ENCODE measurements around the gene TMEM250. TPM values are rescaled to one million over a fixed set of nuclear protein-coding genes. Genes with fewer than 3 reads are reported as not detected.
A peak's percentile ranks its signal among the peaks of the same experiment; 100 is the strongest.

TMEM250 gene
- total RNA-seq, 1 donor from 2014 or later, result 24.0 TPM

GRCh38 chr9:136091582-136092352, 26.9 kb downstream of the TMEM250 start:
- peak overlapping the region; percentile 24 to 73 (median 56) for H3K4me3 ChIP-seq (ENCODE audit: low read length in 3 of 3)
- peaks cover 0 to 9% (median 0%) of the 10 kb centered on the region in 3 donors for H3K36me3 ChIP-seq (ENCODE audit: control insufficient read depth in 3 of 3, insufficient read depth in 3 of 3, low read length in 3 of 3)
- H3K9me3 ChIP-seq (ENCODE audit: control insufficient read depth in 3 of 3, low read length in 3 of 3), result no peaks in the 10 kb centered on the region
- H3K9ac ChIP-seq (ENCODE audit: low read depth in 1 of 3, low read length in 3 of 3), result peak overlapping the region; percentile 81 to 94 (median 94)
- H3K4me1 ChIP-seq (ENCODE audit: control insufficient read depth in 3 of 3, insufficient read depth in 3 of 3, low read length in 3 of 3), result peaks cover 72 to 80% (median 79%) of the 10 kb centered on the region in 3 donors
- H3K27me3 ChIP-seq (ENCODE audit: control insufficient read depth in 3 of 3, insufficient read depth in 3 of 3, low read length in 3 of 3), result no peaks in the 10 kb centered on the region
- peak overlapping the region; percentile 96 for H3K27ac ChIP-seq (ENCODE audit: low read depth, low read length)

- Histone ChIP-seq H3K9me3 (ENCODE audit: control insufficient read depth in 3 of 3, low read length in 3 of 3) (no peaks in the 10 kb centered on the region), H3K9ac (ENCODE audit: low read depth in 1 of 3, low read length in 3 of 3) (peak overlapping the region; percentile 81 to 94 (median 94)), H3K4me3 (ENCODE audit: low read length in 3 of 3) (peak overlapping the region; percentile 16 to 56 (median 24)), H3K27ac (ENCODE audit: low read depth, low read length) (peak overlapping the region; percentile 96), H3K36me3 (ENCODE audit: control insufficient read depth in 3 of 3, insufficient read depth in 3 of 3, low read length in 3 of 3) (peaks cover 0 to 9% (median 0%) of the 10 kb centered on the region in 3 donors), H3K4me1 (ENCODE audit: control insufficient read depth in 3 of 3, insufficient read depth in 3 of 3, low read length in 3 of 3) (peaks cover 75 to 83% (median 81%) of the 10 kb centered on the region in 3 donors), H3K27me3 (ENCODE audit: control insufficient read depth in 3 of 3, insufficient read depth in 3 of 3, low read length in 3 of 3) (no peaks in the 10 kb centered on the region)
These were observed 27.7 kb downstream of the TMEM250 start for GRCh38 chr9:136090768-136091581.

- Histone ChIP-seq H3K27ac (ENCODE audit: low read depth, low read length) (peak overlapping the region; percentile 96), H3K4me1 (ENCODE audit: control insufficient read depth in 3 of 3, insufficient read depth in 3 of 3, low read length in 3 of 3) (peaks cover 77 to 87% (median 85%) of the 10 kb centered on the region in 3 donors), H3K36me3 (ENCODE audit: control insufficient read depth in 3 of 3, insufficient read depth in 3 of 3, low read length in 3 of 3) (peaks cover 0 to 9% (median 0%) of the 10 kb centered on the region in 3 donors), H3K4me3 (ENCODE audit: low read length in 3 of 3) (no peak overlapping the region), H3K9me3 (ENCODE audit: control insufficient read depth in 3 of 3, low read length in 3 of 3) (no peaks in the 10 kb centered on the region), H3K9ac (ENCODE audit: low read depth in 1 of 3, low read length in 3 of 3) (peak overlapping the region; percentile 7 to 94 (median 94)), H3K27me3 (ENCODE audit: control insufficient read depth in 3 of 3, insufficient read depth in 3 of 3, low read length in 3 of 3) (no peaks in the 10 kb centered on the region)
These were observed 28.5 kb downstream of the TMEM250 start for GRCh38 chr9:136090056-136090735.

GRCh38 chr9:136089697-136090045, 29.0 kb downstream of the TMEM250 start:
- Histone ChIP-seq H3K4me3 (ENCODE audit: low read length in 3 of 3) (no peak overlapping the region), H3K4me1 (ENCODE audit: control insufficient read depth in 3 of 3, insufficient read depth in 3 of 3, low read length in 3 of 3) (peaks cover 77 to 89% (median 86%) of the 10 kb centered on the region in 3 donors), H3K9me3 (ENCODE audit: control insufficient read depth in 3 of 3, low read length in 3 of 3) (no peaks in the 10 kb centered on the region), H3K36me3 (ENCODE audit: control insufficient read depth in 3 of 3, insufficient read depth in 3 of 3, low read length in 3 of 3) (peaks cover 0 to 9% (median 1%) of the 10 kb centered on the region in 3 donors), H3K27me3 (ENCODE audit: control insufficient read depth in 3 of 3, insufficient read depth in 3 of 3, low read length in 3 of 3) (no peaks in the 10 kb centered on the region), H3K9ac (ENCODE audit: low read depth in 1 of 3, low read length in 3 of 3) (peak overlapping the region; percentile 7 to 94 (median 63)), H3K27ac (ENCODE audit: low read depth, low read length) (peak overlapping the region; percentile 96)

GRCh38 chr9:136088939-136089696, 29.6 kb downstream of the TMEM250 start:
- peak overlapping the region; percentile 72 for H3K27ac ChIP-seq (ENCODE audit: low read depth, low read length)
- peak overlapping the region; percentile 9 to 56 (median 23) for H3K4me3 ChIP-seq (ENCODE audit: low read length in 3 of 3)
- peaks cover 76 to 92% (median 91%) of the 10 kb centered on the region in 3 donors for H3K4me1 ChIP-seq (ENCODE audit: control insufficient read depth in 3 of 3, insufficient read depth in 3 of 3, low read length in 3 of 3)
- peaks cover 0 to 9% (median 2%) of the 10 kb centered on the region in 3 donors for H3K36me3 ChIP-seq (ENCODE audit: control insufficient read depth in 3 of 3, insufficient read depth in 3 of 3, low read length in 3 of 3)
- H3K27me3 ChIP-seq (ENCODE audit: control insufficient read depth in 3 of 3, insufficient read depth in 3 of 3, low read length in 3 of 3), result no peaks in the 10 kb centered on the region
- no peaks in the 10 kb centered on the region for H3K9me3 ChIP-seq (ENCODE audit: control insufficient read depth in 3 of 3, low read length in 3 of 3)
- peak overlapping the region; percentile 36 to 77 (median 63) for H3K9ac ChIP-seq (ENCODE audit: low read depth in 1 of 3, low read length in 3 of 3)

GRCh38 chr9:136088481-136088938, 30.2 kb downstream of the TMEM250 start:
- Histone ChIP-seq H3K9ac (ENCODE audit: low read depth in 1 of 3, low read length in 3 of 3) (peak overlapping the region; percentile 36 to 77 (median 56)), H3K27ac (ENCODE audit: low read depth, low read length) (peak overlapping the region; percentile 72), H3K36me3 (ENCODE audit: control insufficient read depth in 3 of 3, insufficient read depth in 3 of 3, low read length in 3 of 3) (peaks cover 0 to 9% (median 2%) of the 10 kb centered on the region in 3 donors), H3K4me1 (ENCODE audit: control insufficient read depth in 3 of 3, insufficient read depth in 3 of 3, low read length in 3 of 3) (peaks cover 71 to 91% (median 87%) of the 10 kb centered on the region in 3 donors), H3K27me3 (ENCODE audit: control insufficient read depth in 3 of 3, insufficient read depth in 3 of 3, low read length in 3 of 3) (no peaks in the 10 kb centered on the region), H3K9me3 (ENCODE audit: control insufficient read depth in 3 of 3, low read length in 3 of 3) (no peaks in the 10 kb centered on the region), H3K4me3 (ENCODE audit: low read length in 3 of 3) (peak overlapping the region in 2 of 3 donors; percentile 23 to 56)

GRCh38 chr9:136087741-136088480, 30.8 kb downstream of the TMEM250 start:
- peaks cover 0 to 7% (median 2%) of the 10 kb centered on the region in 3 donors for H3K36me3 ChIP-seq (ENCODE audit: control insufficient read depth in 3 of 3, insufficient read depth in 3 of 3, low read length in 3 of 3)
- H3K9me3 ChIP-seq (ENCODE audit: control insufficient read depth in 3 of 3, low read length in 3 of 3), result no peaks in the 10 kb centered on the region
- no peaks in the 10 kb centered on the region for H3K27me3 ChIP-seq (ENCODE audit: control insufficient read depth in 3 of 3, insufficient read depth in 3 of 3, low read length in 3 of 3)
- H3K9ac ChIP-seq (ENCODE audit: low read depth in 1 of 3, low read length in 3 of 3), result peak overlapping the region; percentile 36 to 77 (median 56)
- H3K4me3 ChIP-seq (ENCODE audit: low read length in 3 of 3), result peak overlapping the region in 1 of 3 donors; percentile 13
- peak overlapping the region; percentile 72 for H3K27ac ChIP-seq (ENCODE audit: low read depth, low read length)
- peaks cover 68 to 91% (median 87%) of the 10 kb centered on the region in 3 donors for H3K4me1 ChIP-seq (ENCODE audit: control insufficient read depth in 3 of 3, insufficient read depth in 3 of 3, low read length in 3 of 3)

- Histone ChIP-seq H3K36me3 (ENCODE audit: control insufficient read depth in 3 of 3, insufficient read depth in 3 of 3, low read length in 3 of 3) (peaks cover 0 to 2% (median 0%) of the 10 kb centered on the region in 3 donors), H3K27me3 (ENCODE audit: control insufficient read depth in 3 of 3, insufficient read depth in 3 of 3, low read length in 3 of 3) (no peaks in the 10 kb centered on the region), H3K9ac (ENCODE audit: low read depth in 1 of 3, low read length in 3 of 3) (peak overlapping the region in 2 of 3 donors; percentile 56 to 77), H3K27ac (ENCODE audit: low read depth, low read length) (peak overlapping the region; percentile 72), H3K4me1 (ENCODE audit: control insufficient read depth in 3 of 3, insufficient read depth in 3 of 3, low read length in 3 of 3) (peaks cover 68 to 91% (median 87%) of the 10 kb centered on the region in 3 donors), H3K9me3 (ENCODE audit: control insufficient read depth in 3 of 3, low read length in 3 of 3) (no peaks in the 10 kb centered on the region), H3K4me3 (ENCODE audit: low read length in 3 of 3) (peak overlapping the region in 1 of 3 donors; percentile 13)
These were observed 31.5 kb downstream of the TMEM250 start for GRCh38 chr9:136086951-136087740.

Data from skeletal muscle tissue (tissue), 4 donors.